ENCODE measurements around the gene CILP.

- TF ChIP-seq ZNF274 (IDR thresholded peaks at IDR 0.05; ENCODE audit: low read depth, low read length) (no peak), YY1 (IDR thresholded peaks at IDR 0.05; ENCODE audit: insufficient read depth, insufficient read length) (no peak)
Observed at GRCh38 chr15:65196637-65197336, 14.5 kb downstream of the CILP start.

All from NT2/D1 (cell line).